GM12874 (cell line): ENCODE data around the gene UBE3C.

ENCODE experiments used
- CTCF ChIP-seq: IDR thresholded peaks from 2 replicates; pipeline ENCODE4 v1.5.1; 2011; ENCODE audit warnings: low read depth, mild to moderate bottlenecking, control low read depth, low read length, moderate library complexity; ENCODE audit not compliant: insufficient read depth

UBE3C gene

GRCh38 chr7:157138101-157138423 lies 664 bp upstream of the UBE3C start:
- no peak for TF ChIP-seq CTCF

GRCh38 chr7:157139111-157139809 lies 534 bp downstream of the UBE3C start:
- no peak for TF ChIP-seq CTCF

- no peak for TF ChIP-seq CTCF
Observed at GRCh38 chr7:157139810-157140510, 1.2 kb downstream of the UBE3C start.

- TF ChIP-seq CTCF, result no peak
Observed at GRCh38 chr7:157140511-157140905, 1.8 kb downstream of the UBE3C start.

GRCh38 chr7:157141525-157142060 lies 2.9 kb downstream of the UBE3C start:
- no peak for TF ChIP-seq CTCF

GRCh38 chr7:157143788-157144187 lies 5.1 kb downstream of the UBE3C start:
- no peak for TF ChIP-seq CTCF

GRCh38 chr7:157149317-157149716 lies 10.6 kb downstream of the UBE3C start:
- TF ChIP-seq CTCF, result no peak
